NCI-H1105 (cell line): ENCODE data around the gene BCAS3.

ENCODE experiments used
- DNase-seq: peaks from one replicate; lab custom pipeline; 2025; lab: John Stamatoyannopoulos, UW

BCAS3 gene

DNA sequence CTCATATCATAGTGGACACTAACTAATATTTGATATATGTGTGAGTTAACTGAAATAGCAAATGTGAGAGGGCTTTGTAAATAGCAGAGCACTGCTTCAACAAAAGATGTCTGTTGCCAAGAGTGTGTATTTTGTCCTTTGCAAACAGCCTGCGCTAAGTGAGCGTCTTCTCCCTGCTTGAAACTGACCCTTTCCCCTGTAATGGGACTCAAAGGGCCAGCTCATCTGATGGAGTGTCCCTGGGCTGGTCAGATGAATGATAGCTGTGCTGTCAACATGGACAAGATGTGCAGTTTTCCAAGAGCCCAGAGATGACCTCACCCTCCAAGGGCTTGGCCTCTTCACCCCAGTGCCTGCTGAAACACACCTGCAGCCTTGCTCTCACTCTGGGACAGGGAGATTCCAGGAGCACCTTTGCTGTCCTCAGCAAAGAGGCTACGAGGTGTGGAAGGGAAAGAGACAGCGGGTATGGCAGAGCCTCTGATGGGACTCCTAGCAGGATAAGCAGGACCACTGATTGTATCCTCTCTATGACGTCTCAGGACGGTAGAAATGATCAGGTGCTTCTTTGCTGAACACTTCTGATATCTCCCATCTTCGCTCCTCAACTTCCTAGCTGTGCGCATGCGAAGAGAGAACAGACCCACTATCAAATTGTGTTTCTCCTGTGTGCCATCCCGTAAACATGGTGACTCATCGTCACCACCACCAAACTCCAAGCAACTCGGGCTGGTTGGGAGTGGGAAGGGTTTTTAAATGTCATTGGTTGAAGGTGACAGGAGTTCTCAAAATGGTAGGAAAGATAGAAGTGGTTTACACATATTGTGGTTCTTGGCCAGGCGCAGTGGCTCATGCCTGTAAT, 686.2 kb downstream of the BCAS3 start:
- DNase-seq, result no peak

- no peak for DNase-seq
These were observed 686.8 kb downstream of the BCAS3 start for GRCh38 chr17:61364463-61364846.

DNA sequence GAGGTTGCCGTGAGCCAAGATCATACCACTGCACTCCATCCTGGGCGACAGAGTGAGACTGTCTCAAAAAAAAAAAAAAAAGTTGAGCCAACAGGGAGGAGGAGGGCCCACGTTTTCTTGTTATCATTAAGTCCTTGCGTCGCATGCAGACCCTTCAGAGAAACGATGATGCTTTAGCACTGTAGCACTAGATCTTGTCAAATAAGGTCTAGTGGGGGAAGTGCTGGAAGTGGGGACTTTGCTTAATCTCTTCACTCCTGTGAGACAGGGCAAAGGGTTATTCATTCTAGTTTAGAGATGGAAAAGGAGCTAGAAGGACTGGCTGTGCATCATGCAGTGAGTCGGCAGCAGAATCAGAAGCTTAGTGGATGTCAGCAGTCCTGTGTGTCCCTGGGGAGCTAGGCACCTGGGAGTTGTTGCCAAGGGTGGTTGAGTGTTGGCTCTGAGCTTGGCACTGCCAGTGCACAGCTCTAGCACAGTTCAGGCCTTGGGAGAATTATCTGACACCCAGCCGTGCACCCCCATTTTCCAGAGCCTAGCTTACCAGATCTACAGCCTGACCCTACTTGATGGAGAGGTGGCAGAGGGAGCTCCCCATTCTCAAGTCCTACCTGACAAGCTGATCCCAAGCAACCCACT, 688.5 kb downstream of the BCAS3 start:
- DNase-seq, result no peak

GRCh38 chr17:61366715-61367413, 689.2 kb downstream of the BCAS3 start:
- DNase-seq, result no peak

DNA sequence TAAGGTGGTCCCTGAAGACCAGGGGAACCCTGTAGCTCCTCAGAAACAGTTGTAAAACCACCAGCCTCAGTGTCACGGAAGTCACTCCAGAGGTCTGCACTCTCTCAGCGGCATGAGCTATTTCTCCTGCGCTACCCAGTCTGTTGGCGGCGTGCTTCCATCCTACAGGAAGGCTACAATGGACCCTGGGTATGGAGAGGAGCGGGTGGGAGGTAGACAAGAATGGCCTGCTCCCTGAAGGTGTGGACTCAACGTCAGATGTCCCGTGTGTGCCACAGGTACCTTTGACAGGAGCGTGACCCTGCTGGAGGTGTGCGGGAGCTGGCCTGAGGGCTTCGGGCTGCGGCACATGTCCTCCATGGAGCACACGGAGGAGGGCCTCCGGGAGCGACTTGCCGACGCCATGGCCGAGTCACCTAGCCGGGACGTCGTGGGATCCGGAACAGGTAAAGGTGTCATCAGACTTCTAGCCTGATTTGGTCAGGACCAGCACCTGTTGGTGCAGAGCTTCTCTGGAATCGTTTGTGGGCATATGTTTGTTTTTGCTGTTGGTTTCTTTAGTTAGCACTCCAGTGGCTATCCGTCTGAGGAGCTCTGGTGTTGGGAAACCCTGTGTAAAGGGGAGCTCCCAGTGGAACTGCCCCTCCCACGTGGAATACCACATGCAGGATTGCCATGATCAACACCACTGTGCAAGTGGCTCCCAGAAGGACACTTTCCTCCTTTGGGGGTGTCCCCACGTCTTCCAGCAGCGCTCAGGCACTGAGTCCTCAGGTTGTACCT, 690.6 kb downstream of the BCAS3 start:
- no peak for DNase-seq

DNA sequence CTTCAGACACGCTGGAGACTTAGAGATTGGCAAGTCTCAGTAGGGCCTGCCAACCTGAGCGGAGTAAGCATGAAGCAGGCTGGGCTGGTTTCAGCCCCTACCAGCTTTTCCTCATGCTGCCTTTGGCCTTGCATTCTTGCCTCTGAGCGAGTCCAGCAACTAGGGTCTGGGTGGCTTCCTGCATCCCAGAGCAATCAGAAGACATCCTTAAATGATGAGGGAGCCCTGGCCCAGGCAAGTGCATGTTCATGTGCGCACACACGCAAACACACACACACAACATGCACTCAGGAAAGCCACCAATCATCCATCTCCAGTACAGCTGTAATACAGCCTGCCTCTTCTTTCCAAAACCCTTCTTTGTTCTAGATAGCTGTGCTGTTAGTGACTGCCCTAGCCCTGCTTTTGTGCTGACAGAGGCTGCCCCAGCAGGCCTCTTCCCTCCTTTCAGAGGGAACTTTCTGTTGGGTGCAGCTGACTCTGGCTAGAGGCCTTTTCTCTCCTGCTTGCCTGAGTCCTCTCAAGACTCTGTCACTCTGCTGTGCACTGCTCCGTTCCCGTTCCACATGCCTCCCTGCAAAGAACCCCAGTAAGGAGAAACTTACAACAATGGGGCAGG, 691.3 kb downstream of the BCAS3 start:
- DNase-seq, result no peak

- no peak for DNase-seq
These were observed 692.1 kb downstream of the BCAS3 start for GRCh38 chr17:61369751-61370150.

DNA sequence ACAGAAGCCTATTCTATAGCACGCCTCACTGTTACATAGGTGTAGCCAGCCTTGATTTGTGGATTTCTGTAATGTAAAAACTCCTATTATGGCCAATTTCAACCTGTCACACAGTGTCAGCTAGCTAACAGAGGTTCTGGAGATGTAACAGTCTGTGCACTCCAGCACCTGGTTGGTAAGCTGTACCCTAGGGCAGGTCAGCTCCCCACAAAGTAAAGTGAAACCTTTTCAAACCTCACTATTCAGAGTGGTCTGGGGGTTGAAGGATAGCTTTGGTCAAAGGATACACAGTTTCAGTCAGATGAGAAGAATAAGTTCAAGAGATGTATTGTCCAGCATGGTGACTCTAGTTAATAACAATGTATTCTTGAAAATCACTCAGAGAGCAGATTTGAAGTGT, 693.5 kb downstream of the BCAS3 start:
- DNase-seq, result no peak

- DNase-seq, result no peak
These were observed 694.0 kb downstream of the BCAS3 start for GRCh38 chr17:61371606-61372005.

- no peak for DNase-seq
These were observed 694.8 kb downstream of the BCAS3 start for GRCh38 chr17:61372436-61372835.

- no peak for DNase-seq
These were observed 699.5 kb downstream of the BCAS3 start for GRCh38 chr17:61376931-61377838.

DNA sequence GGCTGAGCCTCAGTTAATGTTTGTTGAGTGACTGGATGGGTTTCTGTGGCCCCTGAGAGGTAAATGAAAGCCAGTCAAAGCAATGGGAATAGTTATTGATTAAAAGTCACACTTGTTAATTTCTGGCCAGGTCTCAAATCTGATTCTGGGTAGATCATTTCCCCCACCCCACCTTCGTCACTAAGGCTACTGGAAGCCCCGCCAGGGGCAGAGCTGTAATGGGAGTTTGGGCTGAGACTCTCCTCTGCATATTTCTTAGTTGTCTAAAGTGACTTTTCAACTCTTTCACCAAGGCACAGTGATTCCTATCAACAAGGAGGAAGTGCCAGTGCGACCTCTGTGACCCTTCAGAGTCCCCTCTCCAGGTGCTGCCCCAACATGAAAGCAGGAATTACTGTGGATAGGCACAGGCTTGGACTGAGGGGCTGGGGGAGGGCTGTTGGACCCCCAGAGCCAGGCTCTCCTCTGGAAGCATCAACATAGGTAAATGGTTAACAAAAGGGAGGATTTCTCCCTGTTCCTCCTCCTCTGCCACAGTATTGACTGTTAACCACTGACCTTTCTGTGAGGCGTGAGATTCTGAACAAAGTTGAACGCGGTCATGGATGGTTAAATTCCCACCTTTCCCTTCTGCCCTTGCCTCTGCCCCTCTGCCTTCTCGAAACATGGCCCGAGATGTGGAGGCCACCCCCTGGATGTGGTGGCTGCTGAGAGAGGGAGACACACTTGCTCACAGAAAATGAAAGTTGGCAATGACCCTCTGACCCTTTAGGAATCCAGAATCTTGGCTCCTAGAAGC, 701.2 kb downstream of the BCAS3 start:
- DNase-seq, result no peak

DNA sequence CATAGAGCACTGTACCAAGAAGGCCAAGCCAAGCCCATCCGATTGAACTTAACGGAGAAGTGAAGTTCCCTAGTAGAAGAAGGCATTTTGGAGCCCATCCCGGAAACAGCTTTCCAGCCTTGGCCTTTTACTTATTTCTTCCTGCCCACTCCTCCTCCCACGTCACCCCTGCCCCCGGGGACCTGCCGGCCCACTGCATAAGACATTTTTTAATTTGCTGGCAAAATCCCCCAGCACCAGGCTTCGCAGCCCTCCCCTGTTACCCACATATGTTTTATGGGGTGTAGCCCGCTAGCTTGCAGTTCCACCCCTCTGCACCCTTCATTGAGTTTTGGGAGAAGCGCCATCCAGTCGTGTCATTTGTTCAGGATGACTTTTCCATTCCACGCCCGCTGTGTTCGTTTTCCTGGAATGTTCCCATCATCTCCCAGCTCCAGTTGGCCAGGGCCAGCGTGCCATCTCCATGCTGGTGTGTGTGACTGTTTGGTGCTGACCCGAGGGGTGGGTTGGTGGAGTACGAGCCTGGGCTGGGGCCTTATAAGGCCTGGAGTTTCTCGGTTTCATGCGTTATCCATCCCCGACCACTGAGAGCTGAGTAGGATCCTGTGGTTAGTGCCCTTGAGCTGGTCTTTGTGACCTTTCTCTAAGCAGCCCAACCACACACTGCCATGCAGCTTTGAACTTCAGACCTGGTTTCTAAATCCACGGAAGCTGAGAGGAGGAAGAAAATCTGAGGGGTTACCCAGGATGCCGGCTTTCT, 702.0 kb downstream of the BCAS3 start:
- DNase-seq, result no peak

- no peak for DNase-seq
These were observed 702.7 kb downstream of the BCAS3 start for GRCh38 chr17:61380217-61380835.

- DNase-seq, result no peak
These were observed 703.3 kb downstream of the BCAS3 start for GRCh38 chr17:61380836-61381525.

GRCh38 chr17:61381537-61381936, 703.9 kb downstream of the BCAS3 start:
- DNase-seq, result no peak

- DNase-seq, result no peak
These were observed 705.4 kb downstream of the BCAS3 start for GRCh38 chr17:61382796-61383688.
